MM.1S (cell line): ENCODE data around the gene ATXN10.

Source experiments
- DNase-seq: peaks from one replicate; pipeline ENCODE4 v3.0.0-alpha.2; 2015
- H2AFZ ChIP-seq: fragments of 300-600 bp; sonication (generic); 2 replicates; pipeline ENCODE4 v1.6.0; 2016; ENCODE audit warnings: antibody characterized with exemption, low read length
- H3F3A ChIP-seq: fragments of 300-600 bp; sonication (generic); 2 replicates; pipeline ENCODE4 v1.6.1; 2016; ENCODE audit warnings: mild to moderate bottlenecking, antibody characterized with exemption, low read length, moderate library complexity, mixed read lengths; ENCODE audit not compliant: insufficient read depth
- H3K27ac ChIP-seq: fragments of 300-600 bp; sonication (generic); 2 replicates; pipeline ENCODE4 v1.5.1; 2016; ENCODE audit warnings: mild to moderate bottlenecking, low read length
- H3K27me3 ChIP-seq: fragments of 300-600 bp; sonication (generic); replicated peaks from 2 replicates; pipeline ENCODE4 v1.6.0; 2016; ENCODE audit warnings: low read length; ENCODE audit not compliant: insufficient read depth
- H3K36me3 ChIP-seq: fragments of 300-600 bp; sonication (generic); replicated peaks from 2 replicates; pipeline ENCODE4 v1.6.1; 2016; ENCODE audit warnings: mild to moderate bottlenecking, low read length, mixed read lengths; ENCODE audit not compliant: insufficient read depth
- H3K4me1 ChIP-seq: fragments of 300-600 bp; sonication (generic); 2 replicates; pipeline ENCODE4 v1.6.1; 2016; ENCODE audit warnings: low read length, mixed read lengths
- H3K4me2 ChIP-seq: fragments of 300-600 bp; sonication (generic); 2 replicates; pipeline ENCODE4 v1.6.0; 2016; ENCODE audit warnings: low read depth, low read length
- H3K4me3 ChIP-seq: fragments of 300-600 bp; sonication (generic); 2 replicates; pipeline ENCODE4 v1.5.1; 2016; ENCODE audit warnings: low read length, mixed read lengths
- H3K79me2 ChIP-seq: fragments of 300-600 bp; sonication (generic); 2 replicates; pipeline ENCODE4 v1.6.1; 2016; ENCODE audit warnings: mixed run types, low read length, mixed read lengths
- H3K9ac ChIP-seq: fragments of 300-600 bp; sonication (generic); 2 replicates; pipeline ENCODE4 v1.6.1; 2016; ENCODE audit warnings: low read length, mixed read lengths
- H3K9me2 ChIP-seq: fragments of 300-600 bp; sonication (generic); replicated peaks from 2 replicates; pipeline ENCODE4 v1.6.1; 2016; ENCODE audit warnings: mild to moderate bottlenecking, low read length, mixed read lengths; ENCODE audit not compliant: insufficient read depth
- H3K9me3 ChIP-seq: fragments of 300-600 bp; sonication (generic); replicated peaks from 2 replicates; pipeline ENCODE4 v1.6.1; 2016; ENCODE audit warnings: mild to moderate bottlenecking, low read length, mixed read lengths; ENCODE audit not compliant: insufficient read depth
- H4K20me1 ChIP-seq: fragments of 300-600 bp; sonication (generic); 2 replicates; pipeline ENCODE4 v1.6.1; 2016; ENCODE audit warnings: mild to moderate bottlenecking, low read length, moderate library complexity, mixed read lengths; ENCODE audit not compliant: insufficient read depth
- EZH2 ChIP-seq: fragments of 300-600 bp; sonication (generic); optimal IDR thresholded peaks from 2 replicates; pipeline ENCODE3; 2017; ENCODE audit warnings: low read depth, mild to moderate bottlenecking, antibody characterized with exemption, low read length, mixed read lengths
- EZH2phosphoT487 ChIP-seq: fragments of 300-600 bp; sonication (generic); IDR thresholded peaks from 2 replicates; pipeline ENCODE4 v1.6.1; 2018; ENCODE audit warnings: antibody characterized with exemption, low read length
- TF ChIP-seq, protein P1 (sequence below): fragments of 300-600 bp; sonication (generic); IDR thresholded peaks from 2 replicates; pipeline ENCODE4 v1.5.1; 2016; ENCODE audit warnings: antibody characterized with exemption, low read length, mixed read lengths

ATXN10 gene

GRCh38 chr22:45879552-45879949 is 207.9 kb downstream of the ATXN10 start:
- Histone ChIP-seq H3K36me3 (no peaks in the 10 kb centered on the region), H3F3A (no peaks in the 10 kb centered on the region), H3K4me1 (no peaks in the 10 kb centered on the region), H4K20me1 (no peaks in the 10 kb centered on the region), H3K4me2 (no peak overlapping the region), H3K27me3 (peaks cover 94% of the 10 kb centered on the region), H3K9me2 (no peaks in the 10 kb centered on the region), H3K4me3 (no peak overlapping the region), H3K9ac (no peak overlapping the region), H3K27ac (no peak overlapping the region), H2AFZ (no peak overlapping the region), H3K9me3 (no peaks in the 10 kb centered on the region), H3K79me2 (no peaks in the 10 kb centered on the region)
- no peak for DNase-seq
- TF ChIP-seq EZH2 = no peak
- TF ChIP-seq, protein P1, sequence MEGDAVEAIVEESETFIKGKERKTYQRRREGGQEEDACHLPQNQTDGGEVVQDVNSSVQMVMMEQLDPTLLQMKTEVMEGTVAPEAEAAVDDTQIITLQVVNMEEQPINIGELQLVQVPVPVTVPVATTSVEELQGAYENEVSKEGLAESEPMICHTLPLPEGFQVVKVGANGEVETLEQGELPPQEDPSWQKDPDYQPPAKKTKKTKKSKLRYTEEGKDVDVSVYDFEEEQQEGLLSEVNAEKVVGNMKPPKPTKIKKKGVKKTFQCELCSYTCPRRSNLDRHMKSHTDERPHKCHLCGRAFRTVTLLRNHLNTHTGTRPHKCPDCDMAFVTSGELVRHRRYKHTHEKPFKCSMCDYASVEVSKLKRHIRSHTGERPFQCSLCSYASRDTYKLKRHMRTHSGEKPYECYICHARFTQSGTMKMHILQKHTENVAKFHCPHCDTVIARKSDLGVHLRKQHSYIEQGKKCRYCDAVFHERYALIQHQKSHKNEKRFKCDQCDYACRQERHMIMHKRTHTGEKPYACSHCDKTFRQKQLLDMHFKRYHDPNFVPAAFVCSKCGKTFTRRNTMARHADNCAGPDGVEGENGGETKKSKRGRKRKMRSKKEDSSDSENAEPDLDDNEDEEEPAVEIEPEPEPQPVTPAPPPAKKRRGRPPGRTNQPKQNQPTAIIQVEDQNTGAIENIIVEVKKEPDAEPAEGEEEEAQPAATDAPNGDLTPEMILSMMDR = no peak
- no peak for TF ChIP-seq EZH2phosphoT487

DNA sequence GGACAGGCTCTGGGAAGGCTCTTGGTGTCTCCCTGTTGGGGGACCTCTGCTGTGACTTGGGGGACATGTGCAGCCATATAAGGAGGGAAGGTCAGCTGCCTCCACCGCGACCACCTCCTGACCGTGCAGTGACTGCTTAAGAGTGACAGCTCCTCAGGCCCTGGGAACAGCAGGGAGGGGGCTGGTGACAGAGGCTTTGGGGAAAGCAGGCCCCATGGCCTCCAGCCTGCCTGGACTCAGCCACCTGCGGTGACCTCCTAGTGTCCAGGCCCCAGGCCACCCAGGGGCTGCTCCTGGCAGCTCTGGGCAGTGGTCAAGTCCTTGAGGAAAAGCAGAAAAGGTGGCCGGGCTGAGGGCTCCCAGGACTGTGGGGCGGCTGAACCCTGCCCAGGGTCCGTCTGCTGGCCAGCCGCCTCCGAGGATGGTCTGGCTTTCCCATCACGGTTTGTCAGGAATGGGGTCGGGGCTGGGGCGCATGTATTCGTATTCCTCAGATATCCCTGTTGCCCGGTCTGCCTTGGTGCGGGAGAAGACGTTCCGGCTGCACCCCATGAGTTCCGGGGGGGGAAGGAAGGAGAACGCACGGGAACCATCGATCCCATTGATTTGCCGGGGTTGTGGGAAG is 208.6 kb downstream of the ATXN10 start:
- H3K4me1 ChIP-seq = no peaks in the 10 kb centered on the region
- no peak overlapping the region for H3K4me2 ChIP-seq
- no peak overlapping the region for H3K27ac ChIP-seq
- H3F3A ChIP-seq = no peaks in the 10 kb centered on the region
- TF ChIP-seq EZH2 (no peak), EZH2phosphoT487 (no peak)
- TF ChIP-seq, protein P1 = no peak
- no peaks in the 10 kb centered on the region for H3K9me2 ChIP-seq
- H3K9me3 ChIP-seq = no peaks in the 10 kb centered on the region
- H2AFZ ChIP-seq = no peak overlapping the region
- H3K36me3 ChIP-seq = no peaks in the 10 kb centered on the region
- H3K4me3 ChIP-seq = no peak overlapping the region
- H3K79me2 ChIP-seq = no peaks in the 10 kb centered on the region
- no peak for DNase-seq
- peaks cover 95% of the 10 kb centered on the region for H3K27me3 ChIP-seq
- no peaks in the 10 kb centered on the region for H4K20me1 ChIP-seq
- H3K9ac ChIP-seq = no peak overlapping the region

DNA sequence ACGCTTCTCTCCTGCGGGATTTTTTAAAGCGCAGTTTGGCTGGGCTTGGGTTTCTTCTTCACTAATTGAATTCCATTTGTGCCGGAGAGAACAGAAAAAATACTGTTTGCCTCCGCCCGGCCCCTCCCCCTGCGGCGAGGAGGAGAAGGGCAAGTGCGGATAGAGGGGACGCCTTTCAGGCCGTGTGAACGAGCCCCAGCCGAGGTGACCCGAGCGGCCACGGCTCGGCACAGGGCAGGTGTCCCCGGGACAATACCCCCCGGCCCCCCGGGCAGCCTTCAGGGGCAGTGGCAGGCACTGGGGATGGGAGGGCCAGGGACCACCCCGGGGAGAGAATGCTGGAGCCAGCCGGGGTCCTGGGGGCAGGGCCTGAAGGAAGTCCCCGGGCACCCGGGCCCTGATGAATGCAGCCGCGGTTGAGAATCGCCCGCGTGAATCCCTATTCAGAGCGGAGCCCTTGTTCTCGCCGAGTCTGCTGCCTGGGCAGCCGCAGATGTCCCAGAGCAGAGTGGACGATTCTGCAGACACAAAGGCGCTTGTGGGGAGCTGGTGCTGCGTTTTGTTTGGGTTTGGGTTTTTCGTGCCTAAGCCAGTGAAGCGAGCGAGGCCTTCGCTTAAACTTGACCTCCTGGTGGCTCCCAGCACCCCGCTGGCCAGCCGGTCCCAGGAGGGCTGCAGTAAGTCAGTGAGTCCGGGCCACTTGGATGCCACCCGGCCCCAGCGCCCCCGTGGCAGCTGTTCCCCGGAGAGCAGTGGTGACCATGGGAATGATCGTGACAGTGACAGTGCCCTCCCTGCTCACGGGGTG is 209.3 kb downstream of the ATXN10 start:
- no peaks in the 10 kb centered on the region for H3K36me3 ChIP-seq
- H3F3A ChIP-seq = no peaks in the 10 kb centered on the region
- no peak for DNase-seq
- TF ChIP-seq EZH2phosphoT487 (no peak), EZH2 (no peak)
- TF ChIP-seq, protein P1 = no peak
- H4K20me1 ChIP-seq = no peaks in the 10 kb centered on the region
- no peaks in the 10 kb centered on the region for H3K4me1 ChIP-seq
- no peaks in the 10 kb centered on the region for H3K9me3 ChIP-seq
- no peak overlapping the region for H3K27ac ChIP-seq
- no peak overlapping the region for H3K9ac ChIP-seq
- no peaks in the 10 kb centered on the region for H3K9me2 ChIP-seq
- no peak overlapping the region for H2AFZ ChIP-seq
- H3K4me3 ChIP-seq = no peak overlapping the region
- no peaks in the 10 kb centered on the region for H3K79me2 ChIP-seq
- H3K27me3 ChIP-seq = peaks cover 95% of the 10 kb centered on the region
- H3K4me2 ChIP-seq = no peak overlapping the region
